ENCODE measurements around the gene AK5. TPM values are rescaled to one million over a fixed set of nuclear protein-coding genes. Genes with fewer than 3 reads are reported as not detected.

The AK5 gene
- total RNA-seq, 3 donors from 2014 or later (not counting 1 experiment from before 2014, with no cell fraction given): 9.4 to 29.8 (median 11.4) TPM

DNA sequence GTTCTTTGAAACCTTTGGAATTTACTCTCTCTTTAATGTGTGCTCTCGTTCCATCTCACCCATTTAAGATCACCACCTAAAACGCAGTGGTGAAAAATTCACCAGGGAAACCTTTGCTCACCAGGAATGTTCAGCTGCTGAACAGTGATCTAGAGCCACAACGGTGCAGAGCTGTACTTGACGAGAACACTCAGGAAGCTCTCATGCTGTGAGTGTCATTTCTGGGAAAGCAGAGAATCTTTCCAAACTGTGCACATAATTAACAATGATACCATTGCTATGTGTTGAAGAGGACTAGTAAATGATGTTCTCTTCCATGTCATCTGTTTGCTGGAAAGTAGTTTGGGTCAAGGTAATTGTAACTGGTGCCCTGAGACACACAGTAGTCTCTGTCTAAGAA, 283.5 kb downstream of the AK5 start:
- no peak overlapping the region for H3K27ac Mint-ChIP-seq
- no peak overlapping the region for H3K4me3 ChIP-seq (ENCODE audit: low read length)
- H3K4me1 Mint-ChIP-seq: peaks cover 11 to 14% of the 10 kb centered on the region in 2 donors
- TF ChIP-seq, protein P1, sequence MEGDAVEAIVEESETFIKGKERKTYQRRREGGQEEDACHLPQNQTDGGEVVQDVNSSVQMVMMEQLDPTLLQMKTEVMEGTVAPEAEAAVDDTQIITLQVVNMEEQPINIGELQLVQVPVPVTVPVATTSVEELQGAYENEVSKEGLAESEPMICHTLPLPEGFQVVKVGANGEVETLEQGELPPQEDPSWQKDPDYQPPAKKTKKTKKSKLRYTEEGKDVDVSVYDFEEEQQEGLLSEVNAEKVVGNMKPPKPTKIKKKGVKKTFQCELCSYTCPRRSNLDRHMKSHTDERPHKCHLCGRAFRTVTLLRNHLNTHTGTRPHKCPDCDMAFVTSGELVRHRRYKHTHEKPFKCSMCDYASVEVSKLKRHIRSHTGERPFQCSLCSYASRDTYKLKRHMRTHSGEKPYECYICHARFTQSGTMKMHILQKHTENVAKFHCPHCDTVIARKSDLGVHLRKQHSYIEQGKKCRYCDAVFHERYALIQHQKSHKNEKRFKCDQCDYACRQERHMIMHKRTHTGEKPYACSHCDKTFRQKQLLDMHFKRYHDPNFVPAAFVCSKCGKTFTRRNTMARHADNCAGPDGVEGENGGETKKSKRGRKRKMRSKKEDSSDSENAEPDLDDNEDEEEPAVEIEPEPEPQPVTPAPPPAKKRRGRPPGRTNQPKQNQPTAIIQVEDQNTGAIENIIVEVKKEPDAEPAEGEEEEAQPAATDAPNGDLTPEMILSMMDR (IDR thresholded peaks at IDR 0.05): no peak
- no peaks in the 10 kb centered on the region for H3K27me3 ChIP-seq (ENCODE audit: control insufficient read depth, insufficient read depth, low read length)
- ATAC-seq (no peak), DNase-seq (no peak)
- H3K9me3 ChIP-seq (ENCODE audit: control insufficient read depth, insufficient read depth, low read length): no peaks in the 10 kb centered on the region
- no peaks in the 10 kb centered on the region for H3K27me3 Mint-ChIP-seq (ENCODE audit: low read depth in 2 of 2)
- intact Hi-C loops (cut with micrococcal nuclease): no loop called here
- H3K4me3 Mint-ChIP-seq: no peak overlapping the region
- H3K9me3 Mint-ChIP-seq: no peaks in the 10 kb centered on the region
- no peak overlapping the region for H3K27ac ChIP-seq (ENCODE audit: low read length)
- H3K36me3 ChIP-seq (ENCODE audit: control insufficient read depth, insufficient read depth, low read length): peaks cover 47% of the 10 kb centered on the region
- no peaks in the 10 kb centered on the region for H3K4me1 ChIP-seq (ENCODE audit: control insufficient read depth, insufficient read depth, low read length)
- 92% methylated on average over 4 of the region's 4 CpGs for WGBS (ENCODE audit: insufficient coverage)
- peaks cover 23% of the 10 kb centered on the region for H3K36me3 Mint-ChIP-seq

DNA sequence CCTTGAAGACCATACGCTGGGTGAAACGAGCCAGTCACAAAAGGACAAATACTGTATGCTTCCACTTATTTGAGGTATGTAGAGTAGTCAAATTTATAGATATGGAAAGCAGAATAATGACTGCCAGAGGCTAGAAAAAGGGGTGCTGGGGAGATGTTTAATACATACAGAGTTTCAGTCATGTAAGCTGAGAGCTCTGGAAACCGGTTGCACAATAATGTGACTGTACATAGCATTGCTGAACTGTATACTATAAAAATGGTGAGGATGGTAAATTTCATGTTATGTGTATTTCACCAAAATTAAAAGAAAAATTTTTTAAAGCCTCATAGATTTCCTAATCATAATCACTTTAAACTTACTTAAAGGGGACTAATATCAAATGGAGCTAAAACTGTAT, 289.8 kb downstream of the AK5 start:
- no peaks in the 10 kb centered on the region for H3K9me3 ChIP-seq (ENCODE audit: control insufficient read depth, insufficient read depth, low read length)
- H3K4me3 Mint-ChIP-seq: no peak overlapping the region
- H3K27ac Mint-ChIP-seq: no peak overlapping the region
- no peak overlapping the region for H3K27ac ChIP-seq (ENCODE audit: low read length)
- ATAC-seq (no peak), DNase-seq (no peak)
- no peaks in the 10 kb centered on the region for H3K27me3 Mint-ChIP-seq (ENCODE audit: low read depth in 2 of 2)
- H3K4me3 ChIP-seq (ENCODE audit: low read length): no peak overlapping the region
- no peaks in the 10 kb centered on the region for H3K27me3 ChIP-seq (ENCODE audit: control insufficient read depth, insufficient read depth, low read length)
- intact Hi-C loops (cut with micrococcal nuclease): no loop called here
- WGBS (ENCODE audit: insufficient coverage): 96% methylated on average over 3 of the region's 3 CpGs
- H3K4me1 Mint-ChIP-seq: no peaks in the 10 kb centered on the region
- H3K9me3 Mint-ChIP-seq: no peaks in the 10 kb centered on the region
- peaks cover 39% of the 10 kb centered on the region for H3K36me3 ChIP-seq (ENCODE audit: control insufficient read depth, insufficient read depth, low read length)
- H3K36me3 Mint-ChIP-seq: peaks cover 8% of the 10 kb centered on the region
- TF ChIP-seq, protein P1 (IDR thresholded peaks at IDR 0.05): no peak
- H3K4me1 ChIP-seq (ENCODE audit: control insufficient read depth, insufficient read depth, low read length): no peaks in the 10 kb centered on the region

DNA sequence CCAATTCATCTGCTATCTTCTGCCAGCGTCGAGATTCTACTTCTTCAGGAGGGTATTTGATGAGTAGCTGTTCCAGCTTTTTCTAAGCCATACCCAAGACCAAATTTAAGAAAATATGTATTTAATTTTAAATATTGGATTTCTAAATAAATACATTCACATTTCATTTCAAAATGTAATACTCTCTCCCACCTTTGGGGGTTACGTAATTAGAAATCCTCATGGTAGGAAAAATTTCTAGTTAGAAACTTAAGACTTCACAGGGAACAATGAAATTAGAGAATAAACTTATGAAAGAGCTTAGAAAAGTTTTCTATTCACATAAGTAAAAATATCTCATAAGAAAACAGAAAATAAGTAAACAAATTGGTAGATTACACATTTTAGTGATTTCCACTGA, 297.7 kb downstream of the AK5 start:
- Histone ChIP-seq H3K4me3 (ENCODE audit: low read length) (no peak overlapping the region), H3K4me1 (ENCODE audit: control insufficient read depth, insufficient read depth, low read length) (no peaks in the 10 kb centered on the region), H3K9me3 (ENCODE audit: control insufficient read depth, insufficient read depth, low read length) (no peaks in the 10 kb centered on the region), H3K27ac (ENCODE audit: low read length) (no peak overlapping the region), H3K36me3 (ENCODE audit: control insufficient read depth, insufficient read depth, low read length) (peaks cover 65% of the 10 kb centered on the region), H3K27me3 (ENCODE audit: control insufficient read depth, insufficient read depth, low read length) (no peaks in the 10 kb centered on the region)
- ATAC-seq (no peak), DNase-seq (no peak)
- TF ChIP-seq, protein P1 (IDR thresholded peaks at IDR 0.05): no peak
- peaks cover 9% of the 10 kb centered on the region for H3K36me3 Mint-ChIP-seq
- no peaks in the 10 kb centered on the region for H3K9me3 Mint-ChIP-seq
- intact Hi-C loops (cut with micrococcal nuclease): no loop called here
- no peaks in the 10 kb centered on the region for H3K4me1 Mint-ChIP-seq
- WGBS (ENCODE audit: insufficient coverage): no CpG with 5 or more reads among the region's 3 CpGs
- no peak overlapping the region for H3K4me3 Mint-ChIP-seq
- H3K27ac Mint-ChIP-seq: no peak overlapping the region
- H3K27me3 Mint-ChIP-seq (ENCODE audit: low read depth in 2 of 2): no peaks in the 10 kb centered on the region

DNA sequence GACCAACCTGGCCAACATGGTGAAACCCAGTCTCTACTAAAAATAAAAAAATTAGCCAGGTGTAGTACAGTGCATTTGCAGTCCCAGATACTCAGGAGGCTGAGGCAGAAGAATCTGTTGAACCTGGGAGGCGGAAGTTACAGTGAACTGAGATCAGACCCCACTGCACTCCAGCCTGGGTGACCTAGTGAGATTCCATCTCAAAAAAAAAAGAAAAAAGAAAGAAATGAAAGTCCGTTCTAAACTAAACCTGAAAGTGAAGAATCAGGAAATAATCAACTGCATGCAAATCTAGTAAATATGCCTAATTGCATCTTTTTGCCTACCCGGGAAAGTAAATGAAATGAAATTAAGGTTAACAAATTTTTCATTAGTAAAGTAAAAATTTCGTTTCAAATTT, 301.1 kb downstream of the AK5 start:
- no peaks in the 10 kb centered on the region for H3K9me3 ChIP-seq (ENCODE audit: control insufficient read depth, insufficient read depth, low read length)
- DNase-seq (no peak), ATAC-seq (no peak)
- intact Hi-C loops (cut with micrococcal nuclease): no loop called here
- H3K27ac Mint-ChIP-seq: no peak overlapping the region
- TF ChIP-seq, protein P1 (IDR thresholded peaks at IDR 0.05): no peak
- H3K36me3 Mint-ChIP-seq: peaks cover 9% of the 10 kb centered on the region
- no peaks in the 10 kb centered on the region for H3K4me1 ChIP-seq (ENCODE audit: control insufficient read depth, insufficient read depth, low read length)
- 96% methylated on average over 2 of the region's 4 CpGs for WGBS (ENCODE audit: insufficient coverage)
- no peak overlapping the region for H3K4me3 ChIP-seq (ENCODE audit: low read length)
- no peaks in the 10 kb centered on the region for H3K27me3 Mint-ChIP-seq (ENCODE audit: low read depth in 2 of 2)
- H3K27me3 ChIP-seq (ENCODE audit: control insufficient read depth, insufficient read depth, low read length): no peaks in the 10 kb centered on the region
- H3K36me3 ChIP-seq (ENCODE audit: control insufficient read depth, insufficient read depth, low read length): peaks cover 46% of the 10 kb centered on the region
- H3K4me3 Mint-ChIP-seq: no peak overlapping the region
- H3K4me1 Mint-ChIP-seq: peaks cover 6 to 11% of the 10 kb centered on the region in 2 donors
- H3K27ac ChIP-seq (ENCODE audit: low read length): no peak overlapping the region
- H3K9me3 Mint-ChIP-seq: no peaks in the 10 kb centered on the region
